HG03571 (cell line): ENCODE results near the gene PCSK5.

Source experiments
- ATAC-seq: cut with Tn5 transposase; IDR thresholded peaks from one replicate; pipeline ENCODE4 v1.9.1; 2021; ENCODE audit not compliant: unreplicated experiment

The PCSK5 gene

GRCh38 chr9:76373784-76374474 lies 483.5 kb downstream of the PCSK5 start:
- no peak for ATAC-seq

GRCh38 chr9:76374783-76375559 lies 484.5 kb downstream of the PCSK5 start:
- ATAC-seq: no peak

- no peak for ATAC-seq
Observed at GRCh38 chr9:76377791-76378190, 487.3 kb downstream of the PCSK5 start.

- no peak for ATAC-seq
Observed at GRCh38 chr9:76378367-76379073, 488.0 kb downstream of the PCSK5 start.

GRCh38 chr9:76379494-76379893 lies 489.0 kb downstream of the PCSK5 start:
- ATAC-seq: no peak

GRCh38 chr9:76390656-76391055 lies 500.2 kb downstream of the PCSK5 start:
- no peak for ATAC-seq

- ATAC-seq: peak; percentile 71
Observed at GRCh38 chr9:76394195-76394959, 503.9 kb downstream of the PCSK5 start, which contains the start of gene RFK. TSS of gene RFK (minus strand) at chr9:76394426. CDS start at chr9:76394171, 255 bp downstream.

- ATAC-seq: peak; percentile 42
Observed at GRCh38 chr9:76394960-76395252, 504.4 kb downstream of the PCSK5 start.

GRCh38 chr9:76395381-76395780 lies 504.9 kb downstream of the PCSK5 start:
- no peak for ATAC-seq

GRCh38 chr9:76396144-76396543 lies 505.7 kb downstream of the PCSK5 start:
- ATAC-seq: no peak

GRCh38 chr9:76396597-76396996 lies 506.1 kb downstream of the PCSK5 start:
- ATAC-seq: no peak

GRCh38 chr9:76399856-76400255 lies 509.4 kb downstream of the PCSK5 start:
- ATAC-seq: no peak

- ATAC-seq: no peak
Observed at GRCh38 chr9:76400534-76401096, 510.1 kb downstream of the PCSK5 start.

GRCh38 chr9:76401176-76401575 lies 510.7 kb downstream of the PCSK5 start:
- ATAC-seq: no peak

- ATAC-seq: no peak
Observed at GRCh38 chr9:76401580-76402354, 511.3 kb downstream of the PCSK5 start.

- ATAC-seq: peak; percentile 86
Observed at GRCh38 chr9:76403352-76403751, 512.9 kb downstream of the PCSK5 start.

- no peak for ATAC-seq
Observed at GRCh38 chr9:76404401-76404800, 513.9 kb downstream of the PCSK5 start.

- ATAC-seq: no peak
Observed at GRCh38 chr9:76405340-76405739, 514.9 kb downstream of the PCSK5 start.

- no peak for ATAC-seq
Observed at GRCh38 chr9:76405868-76406267, 515.4 kb downstream of the PCSK5 start.
